ENCODE measurements around the gene VWC2.
A peak's percentile ranks its signal among the peaks of the same experiment; 100 is the strongest.

VWC2 gene

DNA sequence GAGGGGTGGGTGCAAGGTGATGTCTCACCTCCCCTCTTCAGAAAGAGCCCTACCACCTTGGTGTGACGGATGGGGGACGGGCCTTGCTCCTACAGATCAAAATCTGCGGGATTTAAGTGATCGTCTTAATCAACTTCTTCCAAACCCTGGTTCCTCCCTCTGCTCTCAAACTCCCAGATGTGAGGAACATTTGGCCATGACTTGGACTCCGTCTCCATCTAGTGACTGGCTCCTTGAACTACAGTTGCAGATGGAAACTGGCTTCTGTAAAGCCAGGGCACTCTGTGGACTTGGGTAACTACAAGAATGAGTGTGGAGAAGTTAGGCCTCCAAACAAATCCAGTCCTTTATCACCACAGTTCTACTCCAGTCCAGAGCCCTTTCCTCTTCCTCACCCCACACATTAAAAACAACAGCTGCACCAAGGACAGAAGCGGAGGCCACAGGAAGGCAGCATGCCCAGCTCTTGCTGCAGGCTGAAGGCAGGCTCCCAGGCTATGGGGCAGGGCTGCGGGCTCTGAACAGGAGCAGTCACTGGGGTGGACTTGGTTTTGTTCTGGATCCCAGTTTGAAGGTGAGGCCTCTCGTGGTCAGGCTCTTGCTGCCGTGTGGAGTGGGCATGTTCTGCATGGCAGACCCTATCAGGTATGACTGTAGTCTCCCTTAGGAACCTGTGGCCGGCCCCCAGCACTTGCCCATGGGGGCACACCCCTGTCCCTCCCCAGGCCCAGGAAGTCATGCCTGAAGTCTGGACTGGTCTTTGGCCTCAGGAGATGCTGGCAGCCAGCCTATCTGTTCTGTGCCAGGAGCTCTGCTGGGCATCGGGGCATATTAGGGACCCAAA is 79.4 kb downstream of the VWC2 start:
- H3K27ac ChIP-seq = no peak overlapping the region
- POLR2A ChIA-PET (ENCODE audit: low non-redundant PET) = no interaction called here
- CTCF ChIA-PET = interaction anchor here (0.6 to 1.2 kb wide), 6 partner anchors 11 to 1907 kb away, joined by 3 to 10 read pairs (median 5); no protein-coding TSS in a partner anchor
- TF ChIP-seq, protein P1, sequence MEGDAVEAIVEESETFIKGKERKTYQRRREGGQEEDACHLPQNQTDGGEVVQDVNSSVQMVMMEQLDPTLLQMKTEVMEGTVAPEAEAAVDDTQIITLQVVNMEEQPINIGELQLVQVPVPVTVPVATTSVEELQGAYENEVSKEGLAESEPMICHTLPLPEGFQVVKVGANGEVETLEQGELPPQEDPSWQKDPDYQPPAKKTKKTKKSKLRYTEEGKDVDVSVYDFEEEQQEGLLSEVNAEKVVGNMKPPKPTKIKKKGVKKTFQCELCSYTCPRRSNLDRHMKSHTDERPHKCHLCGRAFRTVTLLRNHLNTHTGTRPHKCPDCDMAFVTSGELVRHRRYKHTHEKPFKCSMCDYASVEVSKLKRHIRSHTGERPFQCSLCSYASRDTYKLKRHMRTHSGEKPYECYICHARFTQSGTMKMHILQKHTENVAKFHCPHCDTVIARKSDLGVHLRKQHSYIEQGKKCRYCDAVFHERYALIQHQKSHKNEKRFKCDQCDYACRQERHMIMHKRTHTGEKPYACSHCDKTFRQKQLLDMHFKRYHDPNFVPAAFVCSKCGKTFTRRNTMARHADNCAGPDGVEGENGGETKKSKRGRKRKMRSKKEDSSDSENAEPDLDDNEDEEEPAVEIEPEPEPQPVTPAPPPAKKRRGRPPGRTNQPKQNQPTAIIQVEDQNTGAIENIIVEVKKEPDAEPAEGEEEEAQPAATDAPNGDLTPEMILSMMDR (conservative IDR thresholded peaks at IDR 0.05; ENCODE audit: low read depth) = peak; percentile 81
- peak; percentile 60 for DNase-seq (ENCODE audit: low spot score)

GRCh38 chr7:49855281-49855980 is 82.0 kb downstream of the VWC2 start:
- POLR2A ChIA-PET (ENCODE audit: low non-redundant PET) = no interaction called here
- CTCF ChIA-PET = interaction anchor here (0.6 kb wide), 1 partner anchor 455 kb away, joined by 4 read pairs; no protein-coding TSS in a partner anchor
- H3K27ac ChIP-seq = no peak overlapping the region
- DNase-seq (ENCODE audit: low spot score) = no peak
- TF ChIP-seq, protein P1 (conservative IDR thresholded peaks at IDR 0.05; ENCODE audit: low read depth) = no peak

- TF ChIP-seq, protein P1 (conservative IDR thresholded peaks at IDR 0.05; ENCODE audit: low read depth) = no peak
- ChIA-PET POLR2A (ENCODE audit: low non-redundant PET) (no interaction called here), CTCF (no interaction called here)
- H3K27ac ChIP-seq = no peak overlapping the region
- no peak for DNase-seq (ENCODE audit: low spot score)
These were observed 86.9 kb downstream of the VWC2 start for GRCh38 chr7:49860293-49860692.

GRCh38 chr7:49866076-49866735 is 92.8 kb downstream of the VWC2 start:
- ChIA-PET CTCF (interaction anchor here (0.6 kb wide), 1 partner anchor 727 kb away, joined by 4 read pairs; no protein-coding TSS in a partner anchor), POLR2A (ENCODE audit: low non-redundant PET) (no interaction called here)
- DNase-seq (ENCODE audit: low spot score) = peak; percentile 76
- TF ChIP-seq, protein P1 (conservative IDR thresholded peaks at IDR 0.05; ENCODE audit: low read depth) = no peak
- H3K27ac ChIP-seq = no peak overlapping the region

GRCh38 chr7:49866910-49867309 is 93.5 kb downstream of the VWC2 start:
- CTCF ChIA-PET = no interaction called here
- POLR2A ChIA-PET (ENCODE audit: low non-redundant PET) = no interaction called here
- DNase-seq (ENCODE audit: low spot score) = no peak
- H3K27ac ChIP-seq = no peak overlapping the region
- TF ChIP-seq, protein P1 (conservative IDR thresholded peaks at IDR 0.05; ENCODE audit: low read depth) = no peak

- TF ChIP-seq, protein P1 (conservative IDR thresholded peaks at IDR 0.05; ENCODE audit: low read depth) = no peak
- ChIA-PET CTCF (no interaction called here), POLR2A (ENCODE audit: low non-redundant PET) (no interaction called here)
- no peak for DNase-seq (ENCODE audit: low spot score)
- H3K27ac ChIP-seq = no peak overlapping the region
These were observed 100.0 kb downstream of the VWC2 start for GRCh38 chr7:49873420-49873819.
